ENCODE data around the gene DCC.
A peak's percentile ranks its signal among the peaks of the same experiment; 100 is the strongest.

DCC gene

GRCh38 chr18:52715991-52716390 is 376.0 kb downstream of the DCC start:
- no peak for FAIRE-seq

DNA sequence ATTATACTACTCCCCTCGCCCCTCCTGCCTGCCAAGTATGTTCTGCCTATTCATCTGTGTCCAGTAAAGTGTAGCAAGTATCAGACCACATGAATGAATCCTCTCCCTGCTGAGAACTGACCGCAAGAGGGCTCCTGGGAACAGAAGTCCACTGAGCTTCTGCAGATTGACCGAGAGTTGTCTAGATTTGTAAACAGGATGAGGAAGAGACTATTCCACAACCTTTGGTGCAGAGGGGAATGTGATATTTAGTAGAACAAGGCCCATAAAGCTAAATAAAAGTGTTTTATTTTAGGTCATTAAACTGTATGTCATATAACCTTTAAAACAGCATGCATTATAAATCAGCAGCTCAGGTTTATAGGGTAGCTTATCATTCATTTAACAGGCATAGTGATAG is 377.0 kb downstream of the DCC start:
- FAIRE-seq = peak; percentile 53

DNA sequence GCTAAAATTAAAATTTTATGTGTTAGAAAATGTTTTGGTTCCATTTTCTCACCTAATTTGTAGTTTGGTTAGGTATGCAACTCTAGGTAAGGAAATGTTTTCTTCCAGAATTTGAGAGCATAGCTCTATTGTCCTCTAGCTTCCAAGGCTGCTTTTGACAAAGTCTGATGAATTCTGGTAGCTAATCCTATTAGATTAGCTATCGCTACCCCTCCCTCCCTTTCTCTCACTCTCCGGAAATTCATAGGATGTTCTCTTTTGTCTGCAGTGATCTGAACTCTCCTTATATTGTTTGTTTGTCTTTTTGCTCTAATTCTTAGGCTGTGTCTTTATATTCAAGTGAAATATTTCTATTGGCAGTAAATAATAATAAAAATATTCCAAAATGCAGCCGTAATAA is 382.9 kb downstream of the DCC start:
- no peak for FAIRE-seq

DNA sequence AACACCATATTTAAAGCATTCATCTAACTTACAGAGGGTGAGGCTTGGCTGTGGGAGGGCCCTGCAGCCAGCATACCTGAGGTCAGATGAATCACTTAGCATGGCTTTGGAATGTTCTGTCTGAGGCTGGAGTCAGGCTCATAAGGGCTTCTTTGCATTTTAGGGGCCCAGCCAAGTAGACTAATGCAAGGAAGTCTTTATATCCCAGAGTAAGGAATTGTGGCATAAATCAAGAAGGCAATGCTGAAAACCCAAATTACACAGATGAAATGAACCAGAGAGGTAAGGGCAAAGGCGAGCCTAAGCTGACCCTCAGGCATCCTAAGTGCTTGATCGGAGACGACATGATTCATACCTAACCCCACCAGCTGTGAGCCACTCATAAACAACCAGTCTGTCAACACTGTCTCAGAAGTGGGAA is 383.6 kb downstream of the DCC start:
- no peak for FAIRE-seq

DNA sequence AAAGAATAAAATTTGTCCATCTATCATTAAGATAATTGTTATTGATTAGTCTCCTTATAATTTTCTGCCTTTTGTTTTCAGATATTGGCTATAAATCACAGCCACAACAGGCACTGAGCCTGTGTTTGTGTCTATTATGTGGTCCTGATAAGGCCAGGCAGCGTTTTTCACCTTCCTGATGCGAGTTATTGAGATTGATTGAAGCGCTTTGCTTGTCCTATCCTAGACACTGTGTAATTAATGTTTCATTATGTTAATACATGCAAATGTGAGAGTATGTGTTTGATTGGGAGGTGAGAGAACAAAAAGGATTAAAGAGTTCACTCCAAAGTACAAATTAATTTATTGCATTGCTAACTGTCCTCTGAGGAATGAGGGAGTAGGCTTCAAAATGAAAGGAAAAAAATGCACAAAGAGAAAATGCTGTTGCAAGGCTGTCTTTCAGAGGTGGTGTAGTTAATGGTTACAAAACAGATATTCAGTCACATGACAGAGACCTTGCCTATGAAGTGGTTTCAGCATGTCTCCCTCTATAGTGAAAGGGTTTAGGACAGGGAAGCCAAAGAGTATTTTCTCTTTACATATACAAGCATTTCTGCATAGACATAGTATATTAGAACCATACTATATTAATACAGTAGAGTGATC is 391.1 kb downstream of the DCC start:
- no peak for FAIRE-seq

- no peak for FAIRE-seq
Observed at GRCh38 chr18:52738946-52739345, 398.9 kb downstream of the DCC start.

GRCh38 chr18:52746986-52747385 is 407.0 kb downstream of the DCC start:
- no peak for FAIRE-seq

- FAIRE-seq = no peak
Observed at GRCh38 chr18:52747869-52748268, 407.9 kb downstream of the DCC start.

GRCh38 chr18:52748343-52748742 is 408.3 kb downstream of the DCC start:
- no peak for FAIRE-seq

GRCh38 chr18:52749542-52749941 is 409.5 kb downstream of the DCC start:
- no peak for FAIRE-seq

- no peak for FAIRE-seq
Observed at GRCh38 chr18:52750995-52751394, 411.0 kb downstream of the DCC start.

- no peak for FAIRE-seq
Observed at GRCh38 chr18:52764316-52764715, 424.3 kb downstream of the DCC start.

- FAIRE-seq = no peak
Observed at GRCh38 chr18:52766002-52766545, 426.1 kb downstream of the DCC start.

DNA sequence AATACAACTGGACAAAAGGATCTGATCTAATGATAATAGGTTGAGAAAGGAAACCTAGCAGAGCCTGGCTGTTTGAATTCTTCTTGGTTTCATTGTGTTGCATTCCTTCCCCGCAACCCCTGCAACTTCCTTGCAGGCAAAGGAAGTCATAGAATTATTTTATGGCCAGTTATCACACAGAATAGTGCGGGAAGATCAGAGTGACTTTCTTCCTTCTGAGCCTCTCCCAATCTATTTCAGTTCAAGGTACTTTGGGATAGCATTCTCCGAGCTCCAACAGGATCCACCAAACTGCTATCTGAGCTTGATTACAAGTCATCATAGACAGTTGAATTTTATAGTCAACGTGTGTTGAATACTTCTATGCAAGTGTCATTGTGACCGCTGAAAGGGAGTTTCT is 441.1 kb downstream of the DCC start:
- no peak for FAIRE-seq

GRCh38 chr18:52791321-52791720 is 451.3 kb downstream of the DCC start:
- no peak for FAIRE-seq

- FAIRE-seq = no peak
Observed at GRCh38 chr18:52812834-52813233, 472.8 kb downstream of the DCC start.

- no peak for FAIRE-seq
Observed at GRCh38 chr18:52813635-52814416, 473.8 kb downstream of the DCC start.

GRCh38 chr18:52815651-52816050 is 475.7 kb downstream of the DCC start:
- no peak for FAIRE-seq

- FAIRE-seq = no peak
Observed at GRCh38 chr18:52816121-52816520, 476.1 kb downstream of the DCC start.

GRCh38 chr18:52822160-52822559 is 482.2 kb downstream of the DCC start:
- FAIRE-seq = no peak

- FAIRE-seq = no peak
Observed at GRCh38 chr18:52824126-52824525, 484.1 kb downstream of the DCC start.

GRCh38 chr18:52826994-52827393 is 487.0 kb downstream of the DCC start:
- FAIRE-seq = no peak

- FAIRE-seq = no peak
Observed at GRCh38 chr18:52829320-52829719, 489.3 kb downstream of the DCC start.

DNA sequence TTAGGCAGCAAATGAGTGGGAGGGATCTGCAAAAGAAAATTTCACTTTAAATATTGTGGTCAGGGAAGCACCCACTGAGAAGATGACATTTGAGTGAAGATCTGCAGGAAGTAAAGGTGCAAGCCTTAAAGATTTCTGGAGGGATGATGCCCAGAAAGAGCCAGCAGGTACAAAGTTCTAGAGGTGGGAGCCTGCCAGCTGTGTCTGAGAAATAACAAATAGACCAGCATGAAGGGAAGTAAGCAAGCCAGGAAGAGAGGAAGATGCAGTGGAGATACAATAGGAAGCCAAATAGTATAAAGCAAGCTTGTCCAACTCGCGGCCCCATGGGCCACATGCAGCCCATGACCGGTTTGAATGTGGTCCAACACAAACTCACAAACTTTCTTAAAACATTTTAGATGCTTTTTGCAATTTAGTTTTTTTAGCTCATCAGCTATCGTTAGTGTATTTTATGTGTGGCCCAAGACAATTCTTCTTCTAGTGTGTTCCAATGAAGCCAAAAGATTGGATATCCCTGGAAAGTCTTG is 489.9 kb downstream of the DCC start:
- no peak for FAIRE-seq

Data from colon (tissue), 2 donors.